CD4-positive, alpha-beta T cell treated with Interleukin-21 for 1 hour (primary cell): ENCODE measurements around the gene NAPA.
"Not testable (repeated sequence)": the region's sequence is repeated elsewhere in the genome, so short reads cannot be mapped to it uniquely, and the experiment has no call there.

Experiments
- DNase-seq: peaks from one replicate; pipeline ENCODE4 v3.0.0-alpha.2; 2020

The NAPA gene

DNA sequence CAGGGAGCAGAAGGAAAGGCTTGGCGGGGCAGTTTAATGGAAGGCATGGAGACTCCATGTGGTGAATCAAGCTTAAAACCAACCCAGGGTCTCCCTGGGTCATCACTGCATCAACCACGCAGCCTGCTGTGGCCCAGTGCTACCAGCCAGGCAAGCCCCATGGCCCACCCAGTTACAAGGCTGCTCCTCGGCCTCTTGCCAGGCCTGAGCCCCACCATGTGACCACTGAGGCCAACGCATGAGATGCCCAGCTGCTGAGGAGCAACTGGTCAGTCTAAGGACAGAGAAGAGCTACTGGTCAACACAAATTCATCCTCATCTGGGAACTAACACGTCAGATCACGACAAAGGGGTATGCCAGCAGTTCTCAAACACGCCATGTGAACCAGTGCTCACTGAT lies 15.5 kb downstream of the NAPA start:
- no peak for DNase-seq

- no peak for DNase-seq
Observed at GRCh38 chr19:47498561-47498960, 16.3 kb downstream of the NAPA start.

GRCh38 chr19:47497821-47498520 lies 16.9 kb downstream of the NAPA start:
- no peak for DNase-seq

- DNase-seq = no peak
Observed at GRCh38 chr19:47497050-47497766, 17.7 kb downstream of the NAPA start.

GRCh38 chr19:47495478-47496372 lies 19.1 kb downstream of the NAPA start:
- no peak for DNase-seq

DNA sequence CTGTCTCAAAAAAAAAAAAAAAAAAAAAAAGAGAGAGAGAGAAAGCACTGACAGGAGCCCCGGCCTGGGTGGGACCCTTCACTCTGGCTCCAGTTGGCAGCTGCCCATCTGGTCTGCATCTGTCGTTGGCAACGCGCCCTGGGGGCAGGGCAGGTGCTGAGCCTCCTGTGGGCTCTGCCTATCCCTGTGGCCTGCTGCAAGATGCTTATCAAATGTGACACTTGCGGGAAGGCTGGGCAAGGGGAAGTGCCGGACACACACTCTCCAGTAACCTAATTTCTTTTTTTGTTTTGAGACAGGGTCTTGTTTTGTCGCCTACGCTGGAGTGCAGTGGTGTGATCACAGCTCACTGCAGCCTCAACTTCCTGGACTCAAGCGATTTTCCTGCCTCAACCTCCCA lies 20.1 kb downstream of the NAPA start:
- DNase-seq = no peak

DNA sequence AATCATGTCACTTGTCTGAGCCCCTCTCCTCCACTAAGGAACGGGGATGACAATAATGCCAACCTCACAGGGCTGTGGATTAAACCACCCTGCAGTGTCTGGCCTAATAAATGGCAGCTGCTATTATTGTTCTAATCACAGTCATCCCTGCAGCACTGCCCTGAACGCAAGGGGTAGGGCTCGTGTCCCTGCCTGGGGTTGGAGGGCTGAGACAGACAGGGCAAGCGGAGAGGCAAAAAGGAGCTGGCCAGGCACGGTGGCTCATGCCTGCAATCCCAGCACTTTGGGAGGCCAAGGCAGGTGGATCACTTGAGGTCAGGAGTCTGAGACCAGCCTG lies 20.7 kb downstream of the NAPA start:
- no peak for DNase-seq

DNA sequence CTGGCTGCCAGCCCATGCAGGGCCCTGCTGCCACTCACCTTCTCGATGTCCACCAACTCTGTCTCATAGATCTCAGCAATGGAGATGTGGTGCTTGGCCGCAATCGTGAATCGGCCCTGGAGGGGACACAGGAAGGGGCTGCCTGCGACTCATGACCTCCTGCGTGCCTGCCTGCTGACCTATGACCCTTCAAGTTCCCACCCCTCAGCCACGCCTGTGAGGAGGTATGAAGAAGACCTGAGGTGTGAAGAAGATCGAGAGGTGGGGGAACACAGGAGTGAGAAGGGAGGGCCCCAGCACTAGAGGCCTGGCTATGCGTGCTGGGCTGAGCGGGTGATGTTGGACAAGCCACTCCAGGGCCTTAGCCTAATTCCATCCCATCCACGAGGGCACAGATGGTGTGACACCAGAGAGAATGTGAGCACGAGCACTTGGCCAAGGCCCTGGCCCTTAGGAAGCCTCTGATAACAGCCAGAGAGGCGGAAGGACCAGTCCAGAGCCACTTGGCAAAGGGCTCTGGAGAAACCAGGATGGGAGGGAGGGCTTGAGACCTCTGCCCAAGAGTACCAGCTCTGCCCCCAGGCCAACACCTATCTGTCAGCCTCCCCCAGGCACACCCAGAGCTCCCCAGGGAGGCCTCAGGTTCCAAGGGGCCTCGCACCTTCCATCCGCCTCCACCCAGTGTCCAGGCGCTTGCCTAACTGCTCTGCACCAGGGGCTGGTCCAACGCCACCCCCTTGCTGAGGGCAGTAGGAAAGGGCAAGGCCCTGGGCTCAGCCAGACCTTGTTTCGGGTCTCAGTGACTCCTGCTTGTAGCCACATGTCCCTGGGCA lies 21.3 kb downstream of the NAPA start:
- no peak for DNase-seq

GRCh38 chr19:47492571-47493377 lies 22.1 kb downstream of the NAPA start:
- no peak for DNase-seq

GRCh38 chr19:47492137-47492533 lies 22.7 kb downstream of the NAPA start:
- DNase-seq = no peak

- no peak for DNase-seq
Observed at GRCh38 chr19:47491358-47492136, 23.3 kb downstream of the NAPA start.

GRCh38 chr19:47490847-47491246 lies 24.0 kb downstream of the NAPA start:
- DNase-seq = no peak

- no peak for DNase-seq
Observed at GRCh38 chr19:47490031-47490430, 24.8 kb downstream of the NAPA start.

DNA sequence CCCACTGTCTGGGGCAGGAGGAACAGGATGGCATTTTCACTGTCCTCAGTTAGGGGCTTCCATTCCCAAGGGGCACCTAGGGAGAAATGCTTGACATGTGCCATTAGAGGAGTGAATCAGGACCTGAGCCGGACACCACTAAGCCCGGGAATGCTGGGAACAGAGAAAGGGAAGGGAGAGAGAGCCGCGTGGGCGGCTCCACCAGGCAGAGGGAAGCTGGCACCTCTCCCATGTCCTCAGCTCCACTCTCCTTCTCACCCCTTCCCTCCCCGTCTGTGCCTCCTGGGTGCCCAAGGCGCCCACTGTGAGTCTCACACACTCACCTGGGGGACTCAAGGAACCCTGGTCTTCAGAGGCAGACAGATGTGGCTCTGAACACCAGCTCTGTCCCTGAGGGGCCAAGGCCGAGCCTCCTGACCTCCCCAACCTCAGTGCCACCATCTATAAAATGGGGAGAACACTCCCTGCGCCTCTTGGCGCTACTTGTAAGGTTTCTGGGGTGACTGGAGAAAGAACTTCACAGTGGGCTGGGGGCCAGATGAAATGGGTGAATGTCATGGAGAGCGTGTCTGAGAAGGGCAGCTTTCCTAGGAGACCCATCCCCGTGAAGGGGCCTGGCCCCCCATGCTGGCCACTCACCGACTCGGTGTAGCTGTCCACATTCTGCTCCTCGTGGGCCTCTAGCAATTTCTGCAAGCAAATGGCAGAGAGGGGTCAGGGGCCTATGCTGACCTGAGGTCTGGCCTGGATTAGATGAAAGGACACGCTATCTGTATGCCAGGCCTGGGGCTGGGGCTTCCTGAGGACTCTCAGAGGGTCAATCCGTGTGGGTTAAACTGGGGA lies 25.6 kb downstream of the NAPA start:
- no peak for DNase-seq

GRCh38 chr19:47487551-47488515 lies 27.0 kb downstream of the NAPA start:
- no peak for DNase-seq

GRCh38 chr19:47486900-47487299 lies 28.0 kb downstream of the NAPA start:
- DNase-seq = no peak

DNA sequence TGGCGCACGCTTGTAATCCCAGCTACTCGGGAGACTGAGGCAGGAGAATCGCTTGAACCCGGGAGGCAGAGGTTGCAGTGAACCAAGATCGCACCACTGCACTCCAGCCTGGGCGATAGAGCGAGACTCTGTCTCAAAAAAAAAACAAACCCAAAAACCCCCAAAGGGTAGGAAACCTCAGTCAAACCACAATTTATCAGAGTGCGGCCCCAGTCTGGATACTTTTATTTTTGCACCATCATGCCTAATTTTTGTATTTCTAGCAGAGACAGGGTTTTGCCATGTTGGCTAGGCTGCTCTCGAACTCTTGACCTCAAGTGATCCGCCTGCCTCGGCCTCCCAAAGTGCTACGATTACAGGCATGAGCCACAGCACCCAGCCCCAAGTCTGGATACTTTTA lies 28.6 kb downstream of the NAPA start:
- not testable (repeated sequence) for DNase-seq

GRCh38 chr19:47485210-47485609 lies 29.7 kb downstream of the NAPA start:
- DNase-seq = no peak
